K562 (cell line): ENCODE measurements around the gene UBR3. TPM values are rescaled to one million over a fixed set of nuclear protein-coding genes. Genes with fewer than 3 reads are reported as not detected.

Experiments used
- BHLHE40 ChIP-seq: IDR thresholded peaks from 2 replicates; pipeline ENCODE4 v1.6.1; 2011; ENCODE audit warnings: low read length, improper control_type of control experiment
- C11orf30 ChIP-seq: fragments of 450-650 bp; IDR thresholded peaks from 2 replicates; pipeline ENCODE4 v1.6.1; 2016; ENCODE audit warnings: low read depth, mild to moderate bottlenecking
- CHD2 ChIP-seq: IDR thresholded peaks from 2 replicates; pipeline ENCODE4 v1.6.1; 2011; ENCODE audit warnings: low read depth, low read length
- HDAC8 ChIP-seq: fragments of 450-650 bp; IDR thresholded peaks from 2 replicates; pipeline ENCODE4 v1.6.1; 2016; ENCODE audit warnings: mild to moderate bottlenecking, missing genetic modification characterization, moderate library complexity, missing compliant biosample characterization
- HOMEZ ChIP-seq: fragments of 250-450 bp; sonication (Bioruptor Pico); IDR thresholded peaks from 2 replicates; pipeline ENCODE4 v1.4.0; 2020; ENCODE audit warnings: mild to moderate bottlenecking, moderate library complexity
- MBD1 ChIP-seq: fragments of 250-450 bp; sonication (Bioruptor Pico); IDR thresholded peaks from 2 replicates; pipeline ENCODE4 v1.8.0; 2022; ENCODE audit warnings: inconsistent platforms
- MBD2 ChIP-seq: sonication (generic); IDR thresholded peaks from 2 replicates; pipeline ENCODE4 v1.6.1; 2016; ENCODE audit warnings: low read depth, borderline replicate concordance
- MIER1 ChIP-seq: fragments of 450-650 bp; IDR thresholded peaks from 2 replicates; pipeline ENCODE4 v1.6.1; 2016; ENCODE audit warnings: antibody characterized with exemption, mild to moderate bottlenecking, low read depth
- POLR2A ChIP-seq: fragments of 450-650 bp; conservative IDR thresholded peaks from 2 replicates; pipeline ENCODE4 v1.6.1; 2016
- POLR2AphosphoS5 ChIP-seq: IDR thresholded peaks from 2 replicates; pipeline ENCODE4 v1.6.1; 2011; ENCODE audit warnings: mild to moderate bottlenecking, low read depth, low read length, moderate library complexity; ENCODE audit not compliant: control insufficient read depth, insufficient read depth
- TAF7 ChIP-seq: fragments of 450-650 bp; IDR thresholded peaks from 2 replicates; pipeline ENCODE4 v1.6.1; 2016; ENCODE audit warnings: missing genetic modification characterization, missing compliant biosample characterization
- TFE3 ChIP-seq: fragments of 450-650 bp; formaldehyde crosslinking; IDR thresholded peaks from 2 replicates; pipeline ENCODE4 v1.4.0; 2020; ENCODE audit warnings: mild to moderate bottlenecking, mixed read lengths
- THAP12 ChIP-seq: fragments of 250-450 bp; sonication (Bioruptor Pico); IDR thresholded peaks from 2 replicates; pipeline ENCODE4 v1.9.0; 2021; ENCODE audit warnings: mild to moderate bottlenecking, inconsistent platforms
- THAP7 ChIP-seq: fragments of 250-450 bp; sonication (Bioruptor Pico); IDR thresholded peaks from 2 replicates; pipeline ENCODE4 v1.5.0; 2021
- TRIM28 ChIP-seq: fragments of 450-650 bp; IDR thresholded peaks from 2 replicates; pipeline ENCODE4 v1.6.1; 2017
- ZBTB2 ChIP-seq: fragments of 450-650 bp; IDR thresholded peaks from 2 replicates; pipeline ENCODE4 v1.6.1; 2016; ENCODE audit warnings: antibody characterized with exemption
- ZNF431 ChIP-seq: sonication (generic); formaldehyde crosslinking; IDR thresholded peaks from 2 replicates; pipeline ENCODE4 v1.8.0; 2022; ENCODE audit warnings: mild to moderate bottlenecking, missing genetic modification reagents
- ZNF561 ChIP-seq: fragments of 450-650 bp; formaldehyde crosslinking; conservative IDR thresholded peaks from 2 replicates; pipeline ENCODE4 v1.4.0; 2020; ENCODE audit warnings: mild to moderate bottlenecking, moderate library complexity
- ZNF668 ChIP-seq: fragments of 250-450 bp; sonication (Bioruptor Pico); IDR thresholded peaks from 2 replicates; pipeline ENCODE4 v1.8.0; 2022; ENCODE audit warnings: mild to moderate bottlenecking, inconsistent platforms
- polyA plus RNA-seq, 8 experiments: library from polyadenylated mRNA; depleted of rRNA in 4 of 8; stranded (reverse) in 5 of 8; unstranded in 3 of 8; fragments of >200 nt; fragmentation: Nextera tagmentation in 2 of 8; fragmentation: Illumina TruSeq in 1 of 8; extraction: Ambion mirVana in 2 of 8; extraction: Trizol in 1 of 8; gene quantifications; 2 replicates each; pipeline versions ENCODE4 v1.2.1 to v1.2.3, GENCODE V29; 2011 to 2014; ENCODE audit warnings: inconsistent platforms in 1 of 8, missing spikeins in 1 of 8
- total RNA-seq, 7 experiments: library from RNA; depleted of rRNA in 6 of 7; stranded (reverse); fragments of >200 nt in 6 of 7; fragmentation: Illumina TruSeq in 2 of 7; extraction: Trizol in 2 of 7; gene quantifications; 2 replicates each; pipeline versions ENCODE4 v1.2.1 to v1.2.3, GENCODE V29; 2011 to 2021; ENCODE audit warnings: low replicate concordance in 1 of 7

Gene UBR3
- total and polyA plus RNA-seq, 9 of the 15 experiments (the other 6 are each of a cell fraction or from before 2014, with no cell fraction given), result 14.4 to 63.5 (median 40.4) TPM

GRCh38 chr2:169798718-169799592, 28.3 kb upstream of the UBR3 start, which contains the start of gene SSB (continued):
- no peak for TF ChIP-seq ZNF561 (CRISPR knock-in tag)
- TF ChIP-seq TFE3, result no peak
- no peak; the same call in 1 of the 2 replicates for TF ChIP-seq ZNF431 (CRISPR knock-in tag)
- TF ChIP-seq POLR2A, result peak; percentile 98
- peak; percentile 70; the same call in 1 of the 2 replicates for TF ChIP-seq BHLHE40
- TF ChIP-seq MBD1 (CRISPR knock-in tag), result no peak
- TF ChIP-seq HOMEZ (CRISPR knock-in tag), result no peak
- TF ChIP-seq C11orf30, result no peak
- peak; percentile 48; the same call in 1 of the 2 replicates for TF ChIP-seq TAF7
- TF ChIP-seq CHD2, result peak; percentile 37; the same call in 1 of the 2 replicates
- peak; percentile 93 for TF ChIP-seq ZBTB2
- TF ChIP-seq MIER1, result no peak
- 0 out of 2 replicates have a peak, but pooled peaks have one; percentile 62 for TF ChIP-seq HDAC8 (tag)
- peak; percentile 88 for TF ChIP-seq MBD2
- TF ChIP-seq THAP12 (CRISPR knock-in tag), result peak; percentile 69
- no peak for TF ChIP-seq ZNF668 (CRISPR knock-in tag)
- TF ChIP-seq POLR2AphosphoS5, result peak; percentile 98
- TF ChIP-seq THAP7 (CRISPR knock-in tag), result peak; percentile 24; the same call in 1 of the 2 replicates
- peak; percentile 62; the same call in 1 of the 2 replicates for TF ChIP-seq TRIM28
